ENCODE results near the gene SPRR3.

SPRR3 gene

GRCh38 chr1:153001382-153001781, at the start of gene SPRR3:
TSS of gene SPRR3 (plus strand) at chr1:153001749. CDS start at chr1:153003021, 1,272 bp downstream.
- no peak for DNase-seq (ENCODE audit: low spot score)

DNA sequence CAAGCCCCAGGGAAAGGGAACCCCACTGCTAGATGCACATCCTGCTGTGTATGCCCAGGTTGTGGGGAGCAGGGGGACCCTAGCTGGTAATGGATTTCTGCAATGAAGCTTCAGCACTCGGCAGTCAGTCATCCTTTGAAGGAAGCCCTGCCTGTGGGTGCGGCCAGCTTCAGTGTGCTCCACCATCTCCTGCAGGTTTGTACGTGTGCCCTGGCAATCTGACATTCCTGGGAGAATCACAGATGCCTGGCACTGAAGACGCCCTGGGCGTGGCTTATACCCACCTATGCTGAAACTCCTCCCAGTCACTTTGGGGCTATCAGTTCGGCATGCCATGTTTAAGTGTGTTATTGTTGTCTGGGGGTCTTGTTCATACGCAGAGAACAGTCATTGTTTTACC, 47.8 kb upstream of the SPRR3 start:
- DNase-seq (ENCODE audit: low spot score): no peak

DNA sequence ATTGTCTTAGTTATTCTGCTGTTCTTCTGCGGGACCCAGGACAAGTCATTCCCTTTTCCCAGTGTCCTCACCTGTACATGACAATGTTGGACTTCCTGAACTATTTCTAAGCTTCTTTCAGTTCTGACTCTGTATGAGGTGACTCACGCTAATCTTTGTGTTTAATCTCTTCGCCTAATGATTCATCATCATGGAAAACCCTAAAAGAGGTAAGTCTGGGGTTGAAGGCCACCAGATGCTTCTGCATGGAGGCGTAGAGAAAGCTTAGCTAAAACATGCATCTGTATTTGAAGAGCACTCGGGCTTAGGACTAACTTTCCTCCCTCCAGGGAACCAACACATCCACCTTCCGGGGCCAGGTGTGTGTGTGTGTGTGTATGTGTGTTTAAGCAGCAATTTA, 47.1 kb upstream of the SPRR3 start:
- no peak for DNase-seq (ENCODE audit: low spot score)

GRCh38 chr1:152957561-152957960, 44.0 kb upstream of the SPRR3 start:
- no peak for DNase-seq (ENCODE audit: low spot score)

DNA sequence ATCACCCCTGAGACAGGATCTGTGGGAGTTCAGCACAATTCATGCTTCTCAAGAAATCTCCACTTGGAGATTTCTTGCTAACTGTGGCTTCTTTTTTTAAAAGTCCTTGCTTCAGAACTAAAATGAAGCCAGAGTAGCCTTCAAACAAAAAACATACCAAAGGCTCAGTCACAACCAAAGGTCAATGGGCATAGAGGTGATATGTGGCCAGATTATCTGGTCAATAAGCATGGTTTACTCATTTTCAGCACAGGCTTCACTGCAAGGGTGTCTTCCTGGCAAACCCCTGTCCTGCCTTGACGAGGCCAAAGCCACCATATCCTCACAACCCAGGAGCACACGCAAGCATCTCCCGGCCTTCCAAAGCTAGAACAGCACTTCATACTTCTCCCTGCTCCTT, 42.3 kb upstream of the SPRR3 start:
- no peak for DNase-seq (ENCODE audit: low spot score)

DNA sequence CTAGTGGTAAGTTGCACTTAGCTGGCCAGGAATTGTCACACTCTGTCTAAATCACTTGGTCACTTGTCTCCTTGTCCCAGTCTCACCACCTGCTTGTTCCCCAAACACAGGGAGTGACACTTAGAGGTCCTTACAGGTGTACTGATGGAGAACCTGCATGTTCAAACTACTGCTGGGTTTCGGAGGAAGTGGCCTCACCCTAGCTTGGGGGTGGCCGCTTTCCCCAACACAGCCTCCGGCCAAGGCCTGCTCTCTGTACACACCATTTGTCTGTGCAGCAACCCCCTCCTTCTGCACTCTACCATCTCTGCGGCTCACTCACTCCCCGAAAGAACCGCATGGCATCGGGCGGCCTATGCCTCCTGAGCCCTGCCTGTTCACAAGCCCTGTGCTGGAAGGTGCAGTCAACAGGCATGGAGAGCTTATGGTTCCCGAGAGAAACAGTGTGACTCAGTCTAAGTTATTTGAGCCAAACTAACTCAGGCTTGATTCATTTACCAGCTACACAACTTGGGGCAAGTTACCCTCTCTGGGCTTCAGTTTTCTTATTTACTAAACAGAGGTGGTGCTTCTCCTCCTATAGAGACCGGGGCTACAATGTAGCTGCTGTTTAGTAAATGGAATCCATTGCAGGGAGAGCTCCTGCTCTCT, 41.6 kb upstream of the SPRR3 start:
- no peak for DNase-seq (ENCODE audit: low spot score)

DNA sequence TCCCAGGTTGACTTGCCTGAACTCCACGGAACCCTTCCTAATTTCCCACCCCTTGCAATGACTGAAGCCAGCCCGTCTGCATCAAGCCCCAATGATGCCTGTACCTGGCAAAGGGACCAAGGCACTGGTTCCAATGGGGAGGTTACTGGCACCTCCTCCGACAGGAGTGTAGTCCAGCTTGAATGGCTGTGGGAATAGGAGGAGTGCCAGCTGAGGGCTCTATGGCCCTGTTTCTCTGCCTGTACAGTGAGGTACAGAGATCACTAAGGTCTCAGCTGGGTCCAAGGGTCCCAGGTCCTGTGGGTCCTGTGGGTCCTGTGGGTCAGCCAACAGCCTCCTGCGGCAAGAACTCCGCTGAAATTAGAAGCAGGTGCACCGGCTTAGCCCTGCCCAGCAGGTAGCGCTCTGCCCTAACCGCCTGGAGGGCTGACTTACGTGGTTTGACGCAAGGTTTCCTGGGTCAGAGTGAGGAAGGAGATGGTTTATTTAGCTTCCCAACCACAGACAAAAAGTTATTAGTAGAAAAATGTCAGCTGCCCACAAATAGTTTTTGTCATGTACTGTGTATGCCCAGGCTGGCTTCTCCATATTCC, 41.0 kb upstream of the SPRR3 start:
- DNase-seq (ENCODE audit: low spot score): no peak

- no peak for DNase-seq (ENCODE audit: low spot score)
Measured at GRCh38 chr1:152961226-152961891, 40.2 kb upstream of the SPRR3 start.

DNA sequence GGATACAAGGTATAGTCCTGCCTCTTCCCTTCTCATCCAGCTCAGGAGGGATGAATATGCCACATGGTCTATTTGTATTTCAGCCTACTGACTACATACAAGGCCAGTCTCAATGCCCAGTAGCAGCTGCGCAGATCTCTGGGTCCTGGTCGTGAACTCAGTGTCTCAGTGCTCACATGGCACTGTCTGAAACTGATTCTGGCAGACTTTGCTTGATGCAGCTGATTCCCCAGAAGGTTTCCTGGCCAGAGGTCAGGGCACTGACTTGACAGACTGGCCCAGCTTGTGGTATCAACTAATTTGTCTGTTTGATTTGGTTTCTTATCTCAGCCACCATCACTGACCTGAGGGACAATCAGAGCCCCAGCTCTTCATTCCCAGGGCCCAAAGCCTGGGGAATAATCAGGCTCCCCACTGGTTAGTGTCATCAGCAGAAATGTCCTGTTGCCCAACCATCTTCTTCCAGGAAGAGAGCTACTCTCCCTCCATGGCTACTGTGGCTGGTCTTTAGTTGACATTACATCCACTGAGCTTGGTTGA, 38.6 kb upstream of the SPRR3 start:
- DNase-seq (ENCODE audit: low spot score): no peak

GRCh38 chr1:152964536-152964935, 37.0 kb upstream of the SPRR3 start:
- no peak for DNase-seq (ENCODE audit: low spot score)

- DNase-seq (ENCODE audit: low spot score): no peak
Measured at GRCh38 chr1:152965853-152966252, 35.7 kb upstream of the SPRR3 start.

DNA sequence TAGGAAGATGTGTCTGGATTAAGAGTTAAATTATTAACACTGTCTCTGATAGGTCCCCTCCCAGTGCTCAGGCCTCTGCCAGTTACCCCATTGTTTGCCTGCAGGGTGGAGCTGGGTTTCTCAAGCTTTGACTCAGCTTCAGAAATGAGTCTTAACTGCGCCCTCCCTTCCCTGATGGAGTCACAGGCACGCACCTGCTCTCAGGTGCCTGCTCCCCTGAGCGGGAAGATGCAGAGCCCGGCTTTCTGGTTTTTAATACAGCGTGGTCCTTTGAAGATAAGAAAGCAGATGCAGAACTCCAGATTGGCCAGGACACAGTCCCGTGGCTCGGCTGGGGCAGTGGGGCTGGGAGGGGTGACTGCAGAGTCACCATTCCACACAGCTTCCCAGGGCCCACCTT, 34.3 kb upstream of the SPRR3 start:
- no peak for DNase-seq (ENCODE audit: low spot score)

GRCh38 chr1:152968248-152968647, 33.3 kb upstream of the SPRR3 start:
- DNase-seq (ENCODE audit: low spot score): no peak

DNA sequence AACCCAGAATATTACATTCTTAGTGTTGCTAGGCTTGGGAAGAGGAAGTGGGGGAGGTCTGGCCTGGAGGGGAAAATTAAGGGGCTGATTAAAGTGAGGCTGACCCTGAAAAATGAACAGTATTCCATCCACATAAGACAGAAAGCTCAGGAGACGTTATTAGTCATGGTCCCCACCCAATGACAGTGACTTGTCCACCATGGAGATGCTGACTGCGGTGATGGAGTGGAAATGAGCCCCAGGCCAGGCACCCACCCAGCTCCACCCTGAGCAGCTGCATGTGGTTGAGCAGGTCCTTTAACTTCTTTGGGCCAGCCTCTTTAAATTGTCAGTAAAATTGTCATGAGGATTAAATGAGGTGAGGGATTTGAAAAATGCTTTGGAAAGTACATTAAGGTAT, 32.5 kb upstream of the SPRR3 start:
- DNase-seq (ENCODE audit: low spot score): no peak

DNA sequence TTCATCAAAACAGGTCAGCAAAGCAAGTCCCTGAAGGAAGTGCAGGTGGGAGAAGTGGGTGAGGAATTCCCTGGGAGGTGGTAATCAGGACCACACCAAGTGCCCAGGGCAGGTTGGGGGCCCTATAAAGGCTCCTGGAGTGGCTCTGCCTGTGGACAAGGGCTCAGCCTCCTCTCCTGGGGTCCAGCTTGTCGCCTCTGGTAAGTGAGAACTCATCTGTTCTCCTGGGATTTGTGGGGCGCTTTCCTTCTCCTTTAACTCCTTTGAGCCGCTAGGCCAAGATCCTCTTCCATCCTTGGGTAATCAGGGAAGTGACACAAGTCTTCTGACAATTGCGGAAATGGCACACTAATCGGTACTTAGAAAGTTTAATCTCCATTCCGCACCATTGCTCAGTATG, 31.1 kb upstream of the SPRR3 start, which contains the start of gene SPRR4:
SPRR4 (plus strand) TSS at position 154 of the 400 bp plus-strand sequence. CDS start 1,243 bp downstream, outside the sequence.
- DNase-seq (ENCODE audit: low spot score): no peak

DNA sequence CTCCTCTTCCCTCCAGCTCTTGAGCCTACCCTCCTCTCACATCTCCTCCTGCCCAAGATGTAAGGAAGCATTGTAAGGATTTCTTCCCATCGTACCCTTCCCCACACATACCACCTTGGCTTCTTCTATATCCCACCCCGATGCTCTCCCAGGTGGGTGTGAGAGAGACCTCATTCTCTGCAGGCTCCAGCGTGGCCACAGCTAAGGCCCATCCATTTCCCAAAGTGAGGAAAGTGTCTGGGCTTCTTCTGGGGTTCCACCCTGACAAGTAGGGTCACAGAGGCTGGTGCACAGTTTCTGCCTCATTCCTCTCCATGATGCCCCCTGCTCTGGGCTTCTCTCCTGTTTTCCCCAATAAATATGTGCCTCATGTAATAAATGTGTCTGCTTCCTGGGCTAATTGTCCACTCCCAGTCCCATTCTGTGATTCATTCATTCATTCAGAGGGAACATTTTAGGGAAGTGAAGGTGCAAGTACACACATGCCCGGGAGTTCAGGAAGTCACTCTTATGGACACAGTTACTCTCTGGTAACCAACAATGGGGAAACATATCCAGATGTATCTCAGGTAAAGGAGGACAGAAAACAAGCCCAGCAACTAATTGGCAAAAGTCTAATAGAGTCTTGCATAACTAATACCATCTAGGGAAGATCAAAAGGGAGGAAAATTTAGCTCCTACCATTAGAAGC, 29.2 kb upstream of the SPRR3 start:
- no peak for DNase-seq (ENCODE audit: low spot score)

GRCh38 chr1:152976688-152977087, 24.9 kb upstream of the SPRR3 start:
- no peak for DNase-seq (ENCODE audit: low spot score)

GRCh38 chr1:152977614-152978013, 23.9 kb upstream of the SPRR3 start:
- DNase-seq (ENCODE audit: low spot score): no peak

GRCh38 chr1:152980676-152981075, 20.9 kb upstream of the SPRR3 start:
- DNase-seq (ENCODE audit: low spot score): no peak

DNA sequence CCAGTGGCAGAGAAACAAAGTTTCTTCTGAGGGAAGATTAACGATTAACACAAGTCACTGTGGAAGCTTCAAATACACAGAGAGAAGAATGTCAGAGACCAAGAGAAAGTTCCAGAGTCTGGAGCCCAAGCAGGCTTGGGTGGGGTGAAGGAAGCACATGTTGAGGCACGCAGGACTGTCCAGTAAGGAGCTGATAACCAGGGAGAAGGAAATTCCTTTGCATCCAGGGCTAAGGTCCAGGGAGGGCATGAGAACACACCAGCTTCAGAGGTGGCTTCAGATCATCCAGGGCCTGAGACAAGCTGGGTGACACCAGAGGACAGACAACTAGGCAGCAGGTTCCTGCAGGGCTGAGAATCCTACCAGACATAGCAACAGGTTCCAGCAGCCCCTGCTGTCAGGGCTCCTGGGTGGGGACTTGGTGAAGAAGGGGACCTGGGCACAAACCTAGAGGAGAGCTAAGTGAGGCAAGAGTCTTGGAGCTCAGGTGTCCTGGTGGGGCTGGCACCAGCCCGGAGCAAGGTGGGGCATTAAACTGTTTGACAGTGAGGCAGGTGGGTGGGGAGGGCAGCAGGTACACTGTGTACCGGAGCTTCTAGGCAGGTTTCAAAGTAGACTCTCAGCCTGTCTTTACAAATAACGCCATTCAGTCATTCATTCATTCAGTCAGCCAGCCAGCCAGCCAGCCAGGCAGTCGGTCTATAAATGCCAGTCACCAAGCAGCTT, 20.2 kb upstream of the SPRR3 start:
- DNase-seq (ENCODE audit: low spot score): no peak

DNA sequence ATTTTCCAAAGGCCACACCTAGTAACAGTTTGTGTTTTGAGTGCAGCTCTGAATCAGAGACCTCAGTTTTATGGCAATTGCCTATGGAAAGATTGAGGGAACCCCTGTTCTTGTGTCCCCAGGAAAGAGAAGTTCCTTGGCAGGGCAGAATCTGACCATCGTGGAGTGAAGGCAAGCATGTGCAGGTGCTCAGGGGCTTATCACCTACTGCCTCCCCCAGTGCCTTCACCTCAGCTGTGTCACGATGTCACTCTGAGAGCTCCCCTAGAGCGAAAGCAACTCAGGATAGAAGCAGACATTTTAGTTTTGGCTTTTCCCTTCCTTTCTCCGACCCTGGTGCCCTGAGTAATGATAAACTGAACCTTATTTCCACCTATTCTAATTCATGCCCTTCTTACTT, 19.5 kb upstream of the SPRR3 start:
- no peak for DNase-seq (ENCODE audit: low spot score)

- no peak for DNase-seq (ENCODE audit: low spot score)
Measured at GRCh38 chr1:152983234-152983633, 18.3 kb upstream of the SPRR3 start.

Data from HuH-7 (cell line).